ENCODE data around the gene CHRNA1.

DNA sequence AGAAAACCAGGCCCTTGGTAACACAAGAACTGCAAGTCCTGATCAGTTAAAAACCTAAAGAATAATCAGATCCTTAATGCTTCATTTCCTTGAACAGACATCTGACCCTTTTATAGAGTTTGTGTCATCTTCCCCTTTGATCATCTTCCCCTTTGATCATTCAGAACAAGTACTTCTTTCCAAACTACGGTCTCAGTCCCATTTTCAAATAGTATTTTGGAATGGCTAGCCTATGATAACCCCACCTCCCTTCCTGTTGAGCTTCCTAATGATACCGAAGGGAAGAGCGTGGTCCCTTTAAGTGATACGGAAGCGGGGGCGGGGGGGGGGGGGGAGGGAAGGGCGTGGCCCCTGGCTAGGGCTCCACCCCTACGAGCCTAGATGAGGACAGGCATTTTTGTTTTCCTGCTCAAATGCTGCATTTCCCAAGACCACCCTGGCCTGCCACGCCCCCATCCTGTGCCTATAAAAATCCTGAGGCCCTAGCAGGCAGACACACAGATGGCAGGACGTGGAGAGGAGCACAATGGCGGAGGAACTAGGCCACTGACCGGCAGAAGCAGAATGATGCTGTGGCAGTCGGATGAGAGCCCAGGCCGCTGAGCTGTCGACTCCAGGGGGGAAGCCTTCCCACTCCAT lies 24.1 kb upstream of the CHRNA1 start:
- TF ChIP-seq EZH2 (IDR thresholded peaks at IDR 0.05; ENCODE audit: low read depth, unreplicated experiment) (no peak), JUNB (IDR thresholded peaks at IDR 0.05; ENCODE audit: unreplicated experiment) (no peak), POLR2AphosphoS5 (IDR thresholded peaks at IDR 0.05; ENCODE audit: low read depth) (peak; percentile 93), EZH2phosphoT487 (IDR thresholded peaks at IDR 0.05; ENCODE audit: unreplicated experiment) (no peak), CREB1 (CRISPR knock-in tag; IDR thresholded peaks at IDR 0.05; ENCODE audit: low read depth) (no peak), STAT1 (IDR thresholded peaks at IDR 0.05; ENCODE audit: unreplicated experiment) (no peak), ZNF331 (CRISPR knock-in tag; IDR thresholded peaks at IDR 0.05; ENCODE audit: low read depth) (no peak), NANOG (IDR thresholded peaks at IDR 0.05; ENCODE audit: borderline replicate concordance) (no peak)
- TF ChIP-seq, protein P1, sequence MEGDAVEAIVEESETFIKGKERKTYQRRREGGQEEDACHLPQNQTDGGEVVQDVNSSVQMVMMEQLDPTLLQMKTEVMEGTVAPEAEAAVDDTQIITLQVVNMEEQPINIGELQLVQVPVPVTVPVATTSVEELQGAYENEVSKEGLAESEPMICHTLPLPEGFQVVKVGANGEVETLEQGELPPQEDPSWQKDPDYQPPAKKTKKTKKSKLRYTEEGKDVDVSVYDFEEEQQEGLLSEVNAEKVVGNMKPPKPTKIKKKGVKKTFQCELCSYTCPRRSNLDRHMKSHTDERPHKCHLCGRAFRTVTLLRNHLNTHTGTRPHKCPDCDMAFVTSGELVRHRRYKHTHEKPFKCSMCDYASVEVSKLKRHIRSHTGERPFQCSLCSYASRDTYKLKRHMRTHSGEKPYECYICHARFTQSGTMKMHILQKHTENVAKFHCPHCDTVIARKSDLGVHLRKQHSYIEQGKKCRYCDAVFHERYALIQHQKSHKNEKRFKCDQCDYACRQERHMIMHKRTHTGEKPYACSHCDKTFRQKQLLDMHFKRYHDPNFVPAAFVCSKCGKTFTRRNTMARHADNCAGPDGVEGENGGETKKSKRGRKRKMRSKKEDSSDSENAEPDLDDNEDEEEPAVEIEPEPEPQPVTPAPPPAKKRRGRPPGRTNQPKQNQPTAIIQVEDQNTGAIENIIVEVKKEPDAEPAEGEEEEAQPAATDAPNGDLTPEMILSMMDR (conservative IDR thresholded peaks at IDR 0.05; ENCODE audit: low read depth in 2 of 2) = no peak
- TF ChIP-seq, protein P2, sequence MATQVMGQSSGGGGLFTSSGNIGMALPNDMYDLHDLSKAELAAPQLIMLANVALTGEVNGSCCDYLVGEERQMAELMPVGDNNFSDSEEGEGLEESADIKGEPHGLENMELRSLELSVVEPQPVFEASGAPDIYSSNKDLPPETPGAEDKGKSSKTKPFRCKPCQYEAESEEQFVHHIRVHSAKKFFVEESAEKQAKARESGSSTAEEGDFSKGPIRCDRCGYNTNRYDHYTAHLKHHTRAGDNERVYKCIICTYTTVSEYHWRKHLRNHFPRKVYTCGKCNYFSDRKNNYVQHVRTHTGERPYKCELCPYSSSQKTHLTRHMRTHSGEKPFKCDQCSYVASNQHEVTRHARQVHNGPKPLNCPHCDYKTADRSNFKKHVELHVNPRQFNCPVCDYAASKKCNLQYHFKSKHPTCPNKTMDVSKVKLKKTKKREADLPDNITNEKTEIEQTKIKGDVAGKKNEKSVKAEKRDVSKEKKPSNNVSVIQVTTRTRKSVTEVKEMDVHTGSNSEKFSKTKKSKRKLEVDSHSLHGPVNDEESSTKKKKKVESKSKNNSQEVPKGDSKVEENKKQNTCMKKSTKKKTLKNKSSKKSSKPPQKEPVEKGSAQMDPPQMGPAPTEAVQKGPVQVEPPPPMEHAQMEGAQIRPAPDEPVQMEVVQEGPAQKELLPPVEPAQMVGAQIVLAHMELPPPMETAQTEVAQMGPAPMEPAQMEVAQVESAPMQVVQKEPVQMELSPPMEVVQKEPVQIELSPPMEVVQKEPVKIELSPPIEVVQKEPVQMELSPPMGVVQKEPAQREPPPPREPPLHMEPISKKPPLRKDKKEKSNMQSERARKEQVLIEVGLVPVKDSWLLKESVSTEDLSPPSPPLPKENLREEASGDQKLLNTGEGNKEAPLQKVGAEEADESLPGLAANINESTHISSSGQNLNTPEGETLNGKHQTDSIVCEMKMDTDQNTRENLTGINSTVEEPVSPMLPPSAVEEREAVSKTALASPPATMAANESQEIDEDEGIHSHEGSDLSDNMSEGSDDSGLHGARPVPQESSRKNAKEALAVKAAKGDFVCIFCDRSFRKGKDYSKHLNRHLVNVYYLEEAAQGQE (IDR thresholded peaks at IDR 0.05; ENCODE audit: unreplicated experiment) = no peak

All from GM23338 (cell line).